ENCODE measurements around the gene CDH20.

- TF ChIP-seq, protein P1, sequence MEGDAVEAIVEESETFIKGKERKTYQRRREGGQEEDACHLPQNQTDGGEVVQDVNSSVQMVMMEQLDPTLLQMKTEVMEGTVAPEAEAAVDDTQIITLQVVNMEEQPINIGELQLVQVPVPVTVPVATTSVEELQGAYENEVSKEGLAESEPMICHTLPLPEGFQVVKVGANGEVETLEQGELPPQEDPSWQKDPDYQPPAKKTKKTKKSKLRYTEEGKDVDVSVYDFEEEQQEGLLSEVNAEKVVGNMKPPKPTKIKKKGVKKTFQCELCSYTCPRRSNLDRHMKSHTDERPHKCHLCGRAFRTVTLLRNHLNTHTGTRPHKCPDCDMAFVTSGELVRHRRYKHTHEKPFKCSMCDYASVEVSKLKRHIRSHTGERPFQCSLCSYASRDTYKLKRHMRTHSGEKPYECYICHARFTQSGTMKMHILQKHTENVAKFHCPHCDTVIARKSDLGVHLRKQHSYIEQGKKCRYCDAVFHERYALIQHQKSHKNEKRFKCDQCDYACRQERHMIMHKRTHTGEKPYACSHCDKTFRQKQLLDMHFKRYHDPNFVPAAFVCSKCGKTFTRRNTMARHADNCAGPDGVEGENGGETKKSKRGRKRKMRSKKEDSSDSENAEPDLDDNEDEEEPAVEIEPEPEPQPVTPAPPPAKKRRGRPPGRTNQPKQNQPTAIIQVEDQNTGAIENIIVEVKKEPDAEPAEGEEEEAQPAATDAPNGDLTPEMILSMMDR (IDR thresholded peaks at IDR 0.05), result peak in 1 of 4 experiments; percentile 32
- TF ChIP-seq POLR2A (IDR thresholded peaks at IDR 0.05), result no peak
Measured at GRCh38 chr18:61582202-61582710, 249.0 kb downstream of the CDH20 start.

Measured in uterus (tissue), 2 donors.